K562 (cell line): ENCODE measurements around the gene ZDHHC8. TPM values are rescaled to one million over a fixed set of nuclear protein-coding genes. Genes with fewer than 3 reads are reported as not detected.

Source experiments
- ADNP ChIP-seq: fragments of 200-800 bp; sonication (Bioruptor generic); IDR thresholded peaks from 2 replicates; pipeline ENCODE4 v1.6.1; 2016; ENCODE audit warnings: missing genetic modification characterization, missing compliant biosample characterization
- BACH1 ChIP-seq: fragments of 200-800 bp; sonication (Bioruptor generic); IDR thresholded peaks from 2 replicates; pipeline ENCODE4 v1.6.1; 2016; ENCODE audit warnings: missing genetic modification characterization, missing compliant biosample characterization
- BDP1 ChIP-seq: IDR thresholded peaks from 3 replicates; pipeline ENCODE4 v1.6.1; 2011; ENCODE audit not compliant: insufficient read length, insufficient read depth
- BRD9 ChIP-seq: fragments of 450-650 bp; IDR thresholded peaks from 2 replicates; pipeline ENCODE4 v1.6.1; 2018; ENCODE audit warnings: low read depth; ENCODE audit not compliant: partially characterized antibody
- CBX3 ChIP-seq, 2 experiments: IDR thresholded peaks; 1 replicate in 1 of 2; 2 replicates in 1 of 2; pipeline ENCODE4 v1.6.1; 2012; ENCODE audit warnings: inconsistent platforms in 2 of 2, low read length in 2 of 2, borderline replicate concordance in 1 of 2, control low read depth in 1 of 2
- E2F3 ChIP-seq: fragments of 250-450 bp; sonication (Bioruptor Pico); IDR thresholded peaks from 2 replicates; pipeline ENCODE4 v1.4.0; 2020; ENCODE audit warnings: mild to moderate bottlenecking
- HNRNPL ChIP-seq: fragments of 200-400 bp; formaldehyde crosslinking; IDR thresholded peaks from 2 replicates; pipeline ENCODE4 v1.6.1; 2017; ENCODE audit warnings: low read depth, mild to moderate bottlenecking, low read length
- HOXB6 ChIP-seq: fragments of 250-450 bp; sonication (Bioruptor Pico); IDR thresholded peaks from 2 replicates; pipeline ENCODE4 v1.5.1; 2022; ENCODE audit warnings: mild to moderate bottlenecking, borderline replicate concordance
- KDM4B ChIP-seq, 2 experiments: fragments of 450-650 bp in 1 of 2; sonication (generic) in 1 of 2; IDR thresholded peaks; 2 replicates each; pipeline ENCODE4 v1.6.1; 2016 to 2017; ENCODE audit warnings: borderline replicate concordance in 2 of 2, antibody characterized with exemption in 1 of 2, low read depth in 1 of 2, mild to moderate bottlenecking in 1 of 2
- NEUROD1 ChIP-seq: fragments of 150-350 bp; IDR thresholded peaks from 2 replicates; pipeline ENCODE4 v1.6.1; 2014; ENCODE audit warnings: borderline replicate concordance, low read length, low read depth; ENCODE audit not compliant: partially characterized antibody
- NONO ChIP-seq, 2 experiments: fragments of 200-400 bp in 1 of 2; fragments of 450-650 bp in 1 of 2; formaldehyde crosslinking in 1 of 2; IDR thresholded peaks; 2 replicates each; pipeline ENCODE4 v1.6.1; 2017; ENCODE audit warnings: low read depth in 2 of 2, mild to moderate bottlenecking in 2 of 2, moderate library complexity in 2 of 2, low read length in 1 of 2
- PRPF4 ChIP-seq: fragments of 200-400 bp; formaldehyde crosslinking; IDR thresholded peaks from one replicate; pipeline ENCODE4 v1.6.1; 2017; ENCODE audit warnings: low read length, low read depth, mild to moderate bottlenecking; ENCODE audit not compliant: insufficient read depth, poor library complexity, severe bottlenecking
- RBM22 ChIP-seq: fragments of 200-400 bp; formaldehyde crosslinking; IDR thresholded peaks from 2 replicates; pipeline ENCODE4 v1.6.1; 2018; ENCODE audit warnings: low read length, low read depth; ENCODE audit not compliant: poor library complexity, severe bottlenecking
- TCF7L2 ChIP-seq: fragments of 150-350 bp; IDR thresholded peaks from 2 replicates; pipeline ENCODE4 v1.6.1; 2016; ENCODE audit warnings: low read depth, mild to moderate bottlenecking, low read length, moderate library complexity
- ZKSCAN8 ChIP-seq: fragments of 200-800 bp; sonication (Bioruptor generic); IDR thresholded peaks from 2 replicates; pipeline ENCODE4 v1.6.1; 2016; ENCODE audit warnings: missing genetic modification characterization, missing compliant biosample characterization
- ZNF124 ChIP-seq: sonication (generic); formaldehyde crosslinking; IDR thresholded peaks from 2 replicates; pipeline ENCODE4 v1.8.1; 2022; ENCODE audit warnings: missing genetic modification reagents
- ZNF174 ChIP-seq: fragments of 250-450 bp; sonication (Bioruptor Pico); IDR thresholded peaks from 2 replicates; pipeline ENCODE4 v1.4.0; 2020; ENCODE audit warnings: mild to moderate bottlenecking
- ZNF197 ChIP-seq: fragments of 200-800 bp; sonication (Bioruptor generic); IDR thresholded peaks from 2 replicates; pipeline ENCODE4 v1.6.1; 2016; ENCODE audit warnings: low read depth, missing genetic modification characterization, missing compliant biosample characterization
- polyA plus RNA-seq, 8 experiments: library from polyadenylated mRNA; depleted of rRNA in 4 of 8; stranded (reverse) in 5 of 8; unstranded in 3 of 8; fragments of >200 nt; fragmentation: Nextera tagmentation in 2 of 8; fragmentation: Illumina TruSeq in 1 of 8; extraction: Ambion mirVana in 2 of 8; extraction: Trizol in 1 of 8; gene quantifications; 2 replicates each; pipeline versions ENCODE4 v1.2.1 to v1.2.3, GENCODE V29; 2011 to 2014; ENCODE audit warnings: inconsistent platforms in 1 of 8, missing spikeins in 1 of 8
- total RNA-seq, 7 experiments: library from RNA; depleted of rRNA in 6 of 7; stranded (reverse); fragments of >200 nt in 6 of 7; fragmentation: Illumina TruSeq in 2 of 7; extraction: Trizol in 2 of 7; gene quantifications; 2 replicates each; pipeline versions ENCODE4 v1.2.1 to v1.2.3, GENCODE V29; 2011 to 2021; ENCODE audit warnings: low replicate concordance in 1 of 7
- TF ChIP-seq, protein P1 (sequence below): sonication (generic); formaldehyde crosslinking; IDR thresholded peaks from 2 replicates; pipeline ENCODE4 v1.8.0; 2022; ENCODE audit warnings: mild to moderate bottlenecking, missing genetic modification reagents
- TF ChIP-seq, protein P2 (sequence below): fragments of 450-650 bp; formaldehyde crosslinking; IDR thresholded peaks from 2 replicates; pipeline ENCODE4 v1.4.0; 2020; ENCODE audit warnings: mild to moderate bottlenecking, moderate library complexity
- TF ChIP-seq, protein P3 (sequence below): fragments of 250-450 bp; sonication (Bioruptor Pico); IDR thresholded peaks from 2 replicates; pipeline ENCODE4 v1.9.0; 2021; ENCODE audit warnings: mild to moderate bottlenecking, inconsistent platforms

The ZDHHC8 gene
- total and polyA plus RNA-seq, 9 of the 15 experiments (the other 6 are each of a cell fraction or from before 2014, with no cell fraction given) = 0.04 to 109 (median 16.4) TPM

DNA sequence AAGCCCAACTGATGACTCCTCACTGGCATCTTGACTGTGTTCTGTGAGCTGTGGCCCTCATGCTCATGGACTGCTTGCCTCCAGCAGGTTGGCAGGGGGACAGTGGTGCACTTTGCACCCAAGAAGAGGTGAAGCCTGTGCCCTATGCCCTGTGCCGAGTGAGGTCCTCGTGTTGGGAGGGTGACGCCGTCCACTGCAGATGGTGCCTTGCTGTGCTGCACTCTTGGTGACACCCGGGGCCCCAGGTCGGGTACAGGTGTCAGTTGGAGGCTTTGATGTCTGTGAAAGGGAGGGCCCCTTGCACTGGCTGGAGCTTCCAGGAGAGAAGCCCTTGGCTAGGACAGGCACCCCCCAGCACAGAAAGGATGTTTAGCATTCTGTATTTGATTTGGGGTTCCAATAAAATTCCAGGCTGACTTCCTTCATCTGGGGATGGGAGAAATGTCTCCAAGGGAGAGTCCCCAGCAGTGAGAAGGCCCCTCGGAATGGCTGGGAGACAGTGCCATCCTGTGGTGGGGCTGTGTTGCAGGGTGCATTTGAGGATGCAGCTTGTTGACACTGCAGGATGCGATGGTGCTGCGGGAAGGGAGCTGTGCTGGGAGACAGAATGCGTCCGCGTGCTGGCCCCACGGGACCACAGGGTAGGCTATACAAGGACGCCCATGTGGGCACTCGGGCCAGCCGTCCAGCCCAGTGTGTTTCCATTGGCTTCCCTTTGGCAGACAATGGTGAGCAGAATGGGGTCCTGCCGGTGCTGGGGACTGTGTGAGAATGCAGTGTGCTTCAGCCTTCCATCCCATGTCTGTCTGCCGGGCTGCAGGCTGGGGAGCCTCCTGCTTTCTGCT lies 2.5 kb upstream of the ZDHHC8 start (continued):
- TF ChIP-seq, protein P1, sequence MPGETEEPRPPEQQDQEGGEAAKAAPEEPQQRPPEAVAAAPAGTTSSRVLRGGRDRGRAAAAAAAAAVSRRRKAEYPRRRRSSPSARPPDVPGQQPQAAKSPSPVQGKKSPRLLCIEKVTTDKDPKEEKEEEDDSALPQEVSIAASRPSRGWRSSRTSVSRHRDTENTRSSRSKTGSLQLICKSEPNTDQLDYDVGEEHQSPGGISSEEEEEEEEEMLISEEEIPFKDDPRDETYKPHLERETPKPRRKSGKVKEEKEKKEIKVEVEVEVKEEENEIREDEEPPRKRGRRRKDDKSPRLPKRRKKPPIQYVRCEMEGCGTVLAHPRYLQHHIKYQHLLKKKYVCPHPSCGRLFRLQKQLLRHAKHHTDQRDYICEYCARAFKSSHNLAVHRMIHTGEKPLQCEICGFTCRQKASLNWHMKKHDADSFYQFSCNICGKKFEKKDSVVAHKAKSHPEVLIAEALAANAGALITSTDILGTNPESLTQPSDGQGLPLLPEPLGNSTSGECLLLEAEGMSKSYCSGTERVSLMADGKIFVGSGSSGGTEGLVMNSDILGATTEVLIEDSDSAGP = no peak
- TF ChIP-seq BACH1 (no peak), NEUROD1 (peak; percentile 42), ZNF124 (no peak), CBX3 (IDR thresholded peaks at IDR 0.05; ENCODE audit: borderline replicate concordance in 1 of 2, low read length in 2 of 2) (peak in 1 of 2 experiments; percentile 64; a peak in 1 of 3 replicates), ZNF197 (CRISPR knock-in tag) (no peak), ZNF174 (CRISPR knock-in tag) (no peak), ZKSCAN8 (CRISPR knock-in tag) (no peak), ADNP (tag) (no peak), NONO (IDR thresholded peaks at IDR 0.05; ENCODE audit: low read depth in 2 of 2, low read length in 1 of 2) (no peak), HOXB6 (CRISPR knock-in tag) (0 out of 2 replicates have a peak, but pooled peaks have one; percentile 3), TCF7L2 (0 out of 2 replicates have a peak, but pooled peaks have one; percentile 54), KDM4B (IDR thresholded peaks at IDR 0.05; ENCODE audit: borderline replicate concordance in 2 of 2, low read depth in 1 of 2) (peak in 1 of 2 experiments; percentile 59; a peak in 1 of 4 replicates), HNRNPL (no peak), BDP1 (no peak), E2F3 (CRISPR knock-in tag) (peak; percentile 49; the same call in 1 of the 2 replicates), PRPF4 (no peak), RBM22 (no peak), BRD9 (no peak)
- TF ChIP-seq, protein P2, sequence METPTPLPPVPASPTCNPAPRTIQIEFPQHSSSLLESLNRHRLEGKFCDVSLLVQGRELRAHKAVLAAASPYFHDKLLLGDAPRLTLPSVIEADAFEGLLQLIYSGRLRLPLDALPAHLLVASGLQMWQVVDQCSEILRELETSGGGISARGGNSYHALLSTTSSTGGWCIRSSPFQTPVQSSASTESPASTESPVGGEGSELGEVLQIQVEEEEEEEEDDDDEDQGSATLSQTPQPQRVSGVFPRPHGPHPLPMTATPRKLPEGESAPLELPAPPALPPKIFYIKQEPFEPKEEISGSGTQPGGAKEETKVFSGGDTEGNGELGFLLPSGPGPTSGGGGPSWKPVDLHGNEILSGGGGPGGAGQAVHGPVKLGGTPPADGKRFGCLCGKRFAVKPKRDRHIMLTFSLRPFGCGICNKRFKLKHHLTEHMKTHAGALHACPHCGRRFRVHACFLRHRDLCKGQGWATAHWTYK (CRISPR knock-in tag) = 0 out of 2 replicates have a peak, but pooled peaks have one; percentile 53
- TF ChIP-seq, protein P3, sequence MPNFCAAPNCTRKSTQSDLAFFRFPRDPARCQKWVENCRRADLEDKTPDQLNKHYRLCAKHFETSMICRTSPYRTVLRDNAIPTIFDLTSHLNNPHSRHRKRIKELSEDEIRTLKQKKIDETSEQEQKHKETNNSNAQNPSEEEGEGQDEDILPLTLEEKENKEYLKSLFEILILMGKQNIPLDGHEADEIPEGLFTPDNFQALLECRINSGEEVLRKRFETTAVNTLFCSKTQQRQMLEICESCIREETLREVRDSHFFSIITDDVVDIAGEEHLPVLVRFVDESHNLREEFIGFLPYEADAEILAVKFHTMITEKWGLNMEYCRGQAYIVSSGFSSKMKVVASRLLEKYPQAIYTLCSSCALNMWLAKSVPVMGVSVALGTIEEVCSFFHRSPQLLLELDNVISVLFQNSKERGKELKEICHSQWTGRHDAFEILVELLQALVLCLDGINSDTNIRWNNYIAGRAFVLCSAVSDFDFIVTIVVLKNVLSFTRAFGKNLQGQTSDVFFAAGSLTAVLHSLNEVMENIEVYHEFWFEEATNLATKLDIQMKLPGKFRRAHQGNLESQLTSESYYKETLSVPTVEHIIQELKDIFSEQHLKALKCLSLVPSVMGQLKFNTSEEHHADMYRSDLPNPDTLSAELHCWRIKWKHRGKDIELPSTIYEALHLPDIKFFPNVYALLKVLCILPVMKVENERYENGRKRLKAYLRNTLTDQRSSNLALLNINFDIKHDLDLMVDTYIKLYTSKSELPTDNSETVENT = peak; percentile 75; the same call in 1 of the 2 replicates
